Parietal lobe (tissue), 2 donors: Measurements from ENCODE around the gene ZDHHC20. TPM values are rescaled to one million over a fixed set of nuclear protein-coding genes. Genes with fewer than 3 reads are reported as not detected.

Experiments used
- small RNA-seq: library from RNA; depleted of rRNA; stranded (forward); fragments of <200 nt; gene quantifications from one replicate; pipeline ENCODE3, GENCODE V24; 2014; ENCODE audit warnings: low replicate concordance
- total RNA-seq: library from RNA; depleted of rRNA; stranded (reverse); fragments of >200 nt; gene quantifications from one replicate; pipeline ENCODE4 v1.2.3, GENCODE V29; 2014

ZDHHC20 gene, protein sequence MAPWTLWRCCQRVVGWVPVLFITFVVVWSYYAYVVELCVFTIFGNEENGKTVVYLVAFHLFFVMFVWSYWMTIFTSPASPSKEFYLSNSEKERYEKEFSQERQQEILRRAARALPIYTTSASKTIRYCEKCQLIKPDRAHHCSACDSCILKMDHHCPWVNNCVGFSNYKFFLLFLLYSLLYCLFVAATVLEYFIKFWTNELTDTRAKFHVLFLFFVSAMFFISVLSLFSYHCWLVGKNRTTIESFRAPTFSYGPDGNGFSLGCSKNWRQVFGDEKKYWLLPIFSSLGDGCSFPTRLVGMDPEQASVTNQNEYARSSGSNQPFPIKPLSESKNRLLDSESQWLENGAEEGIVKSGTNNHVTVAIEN
- total RNA-seq: 72.9 TPM

DNA sequence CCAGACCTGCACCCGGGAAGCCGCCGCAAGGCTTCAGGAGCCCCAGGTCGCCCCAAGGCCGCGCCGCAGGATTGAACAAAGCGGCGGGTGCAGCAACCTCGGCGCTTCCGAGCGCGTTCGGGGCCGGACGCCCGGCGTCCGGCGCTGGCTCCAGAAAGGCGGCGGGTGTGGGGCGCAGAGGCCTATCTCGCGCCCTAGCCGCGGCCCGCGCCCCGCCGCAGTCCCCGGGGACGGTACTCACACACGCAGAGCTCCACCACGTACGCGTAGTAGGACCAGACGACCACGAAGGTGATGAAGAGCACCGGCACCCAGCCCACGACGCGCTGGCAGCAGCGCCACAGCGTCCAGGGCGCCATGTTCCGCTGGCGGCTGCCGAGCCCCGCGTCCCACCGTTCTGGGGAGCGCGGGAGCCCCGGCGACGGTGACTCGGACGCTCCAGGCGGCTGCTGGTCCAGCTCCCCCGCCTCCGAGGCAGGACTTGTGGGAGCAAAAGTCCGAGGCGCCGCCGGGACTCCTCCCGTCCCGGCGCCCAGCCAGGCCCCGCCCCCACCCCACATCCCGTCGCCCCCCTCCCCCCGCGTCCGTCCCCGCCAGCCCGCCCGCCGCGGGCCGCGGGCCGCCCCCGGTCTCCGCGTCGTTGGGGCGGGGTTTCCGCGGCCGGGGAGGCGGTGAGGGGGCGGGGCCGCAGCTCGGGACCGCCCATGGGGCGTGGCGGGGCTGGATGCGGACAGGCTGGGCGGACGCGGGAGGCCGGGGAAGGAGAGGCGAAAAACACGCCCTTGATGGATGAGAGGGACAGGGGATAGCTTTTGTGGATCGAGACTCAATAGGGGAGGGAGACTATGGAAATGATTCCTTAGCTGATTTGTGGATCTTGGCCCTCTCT, at the start of gene ZDHHC20:
Gene ZDHHC20, minus strand, starts transcription at position 491 of the 889 bp plus-strand sequence. Its CDS starts 132 bp downstream, at position 359.

Small RNAs within 50 kb of the gene (small RNA-seq; reads per million reads assigned to genes)
- gene RNA5SP25: not detected

Other genes starting within 250 kb of the ZDHHC20 start
- gene MICU2, start 144.9 kb upstream of the ZDHHC20 start, total RNA-seq: 113 TPM
- 10.3 TPM for gene FGF9, start 211.8 kb upstream of the ZDHHC20 start, total RNA-seq